AG04449 (cell line): ENCODE results near the gene WDR3.

Source experiments
- CTCF ChIA-PET: fragments of 350-600 bp; formaldehyde crosslinking; extraction: SDS; loops from one replicate; lab custom pipeline; 2021; ENCODE audit warnings: antibody characterized with exemption; lab: Yijun Ruan, JAX
- POLR2A ChIA-PET: fragments of 400-600, 350-600 bp; formaldehyde crosslinking; extraction: SDS; loops from one replicate; lab custom pipeline; 2020; ENCODE audit warnings: antibody characterized with exemption, inconsistent platforms; lab: Yijun Ruan, JAX
- DNase-seq: peaks from one replicate; pipeline ENCODE4 v3.0.0-alpha.2; 2010; ENCODE audit warnings: low read depth, low spot score
- H3K4me3 ChIP-seq: 2 replicates; pipeline ENCODE4 v1.5.1; 2011; ENCODE audit warnings: low read depth, mild to moderate bottlenecking, control low read depth, low read length
- CTCF ChIP-seq: IDR thresholded peaks from one replicate; pipeline ENCODE4 v1.5.1; 2011; ENCODE audit warnings: mild to moderate bottlenecking, moderate library complexity, low read length, control low read depth, inconsistent platforms; ENCODE audit not compliant: insufficient read depth; ENCODE audit errors: missing control alignments

The WDR3 gene

GRCh38 chr1:117928881-117929342, 627 bp upstream of the WDR3 start:
- ChIA-PET CTCF (interaction anchor here (0.6 to 2.7 kb wide), 11 partner anchors 9 to 852 kb away, joined by 3 to 11 read pairs (median 4); no protein-coding TSS in a partner anchor), POLR2A (interaction anchor here (1.0 kb wide), 1 partner anchor 11 kb away, joined by 4 read pairs; no protein-coding TSS in a partner anchor)
- peak overlapping the region; percentile 98 for H3K4me3 ChIP-seq
- no peak for DNase-seq
- peak; percentile 41 for TF ChIP-seq CTCF

DNA sequence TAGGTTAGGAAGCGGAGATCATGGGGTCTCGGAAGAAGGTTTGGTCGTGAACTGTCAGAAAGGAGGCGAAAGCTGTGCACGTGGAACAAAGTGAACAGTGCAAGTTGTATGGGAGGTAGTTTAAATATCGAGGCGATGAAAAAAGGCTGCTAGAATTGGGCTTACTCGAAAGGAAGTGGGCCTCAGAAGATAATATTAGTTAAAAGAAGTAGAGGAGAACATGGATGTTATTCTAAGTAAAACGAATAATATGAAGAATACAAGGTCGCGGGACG, 571 bp downstream of the WDR3 start:
- DNase-seq: no peak
- peak overlapping the region; percentile 98 for H3K4me3 ChIP-seq
- POLR2A ChIA-PET: no interaction called here
- TF ChIP-seq CTCF: no peak
- CTCF ChIA-PET: no interaction called here

GRCh38 chr1:117930484-117930883, 945 bp downstream of the WDR3 start:
- POLR2A ChIA-PET: no interaction called here
- DNase-seq: no peak
- peak overlapping the region; percentile 98 for H3K4me3 ChIP-seq
- CTCF ChIA-PET: no interaction called here
- TF ChIP-seq CTCF: no peak

DNA sequence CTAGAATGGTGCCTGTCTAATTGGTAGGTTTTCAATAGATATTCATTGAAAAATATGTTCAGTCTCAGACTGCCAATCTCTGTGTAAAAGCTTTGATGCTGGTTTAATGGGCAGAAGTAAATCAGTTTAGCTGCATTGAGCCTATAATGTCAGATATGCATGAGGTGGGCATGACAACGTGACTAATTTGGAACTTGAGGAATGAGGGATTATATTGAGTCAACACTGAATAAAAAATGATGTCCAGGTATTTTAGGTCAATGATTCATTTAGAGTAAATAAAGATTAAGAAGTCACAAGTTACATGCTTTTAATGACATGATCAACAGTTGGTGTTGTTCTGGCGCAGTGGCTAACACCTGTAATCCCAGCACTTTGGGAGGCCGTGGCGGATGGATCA, 3.0 kb downstream of the WDR3 start:
- DNase-seq: no peak
- no peak for TF ChIP-seq CTCF
- no peak overlapping the region for H3K4me3 ChIP-seq
- POLR2A ChIA-PET: no interaction called here
- CTCF ChIA-PET: no interaction called here

GRCh38 chr1:117933769-117934168, 4.2 kb downstream of the WDR3 start:
- TF ChIP-seq CTCF: no peak
- CTCF ChIA-PET: no interaction called here
- POLR2A ChIA-PET: no interaction called here
- no peak for DNase-seq
- H3K4me3 ChIP-seq: no peak overlapping the region

GRCh38 chr1:117942293-117942692, 12.8 kb downstream of the WDR3 start:
- no peak overlapping the region for H3K4me3 ChIP-seq
- CTCF ChIA-PET: no interaction called here
- POLR2A ChIA-PET: no interaction called here
- TF ChIP-seq CTCF: no peak
- DNase-seq: no peak
